HEK293 (cell line): Measurements from ENCODE around the gene MDGA2.

ENCODE experiments used
- CTCF ChIA-PET: fragments of 350-600 bp; formaldehyde crosslinking; extraction: SDS; loops from one replicate; lab custom pipeline; 2021; ENCODE audit warnings: antibody characterized with exemption; lab: Yijun Ruan, JAX
- POLR2A ChIA-PET: fragments of 300-600 bp; formaldehyde crosslinking; extraction: SDS; loops from one replicate; lab custom pipeline; 2020; ENCODE audit warnings: antibody characterized with exemption, inconsistent platforms; lab: Yijun Ruan, JAX
- H3K27ac ChIP-seq: fragments of 200-500 bp; sonication (Bioruptor generic); 2 replicates; pipeline ENCODE4 v1.5.1; 2014; ENCODE audit warnings: low read depth, low read length, control low read depth, inconsistent platforms; ENCODE audit errors: extremely low read depth
- H3K36me3 ChIP-seq, 2 experiments: fragments of 200-500 bp in 1 of 2; sonication (Bioruptor generic) in 1 of 2; 1 replicate in 1 of 2; 2 replicates in 1 of 2; pipeline ENCODE4 v1.5.1; 2014 to 2017; ENCODE audit warnings: inconsistent platforms in 2 of 2, low read length in 2 of 2; ENCODE audit not compliant: control insufficient read depth in 2 of 2, insufficient read depth in 1 of 2
- H3K4me1 ChIP-seq: fragments of 200-500 bp; sonication (Bioruptor generic); 2 replicates; pipeline ENCODE4 v1.5.1; 2014; ENCODE audit warnings: mild to moderate bottlenecking, low read length, inconsistent platforms; ENCODE audit not compliant: control insufficient read depth, insufficient read depth
- H3K4me3 ChIP-seq: 2 replicates; pipeline ENCODE4 v1.5.1; 2011; ENCODE audit warnings: low read depth, mild to moderate bottlenecking, control low read depth, low read length, moderate library complexity
- H3K9me3 ChIP-seq: fragments of 200-500 bp; sonication (Bioruptor generic); 2 replicates; pipeline ENCODE4 v1.5.1; 2014; ENCODE audit warnings: low read depth, low read length, inconsistent platforms; ENCODE audit not compliant: control insufficient read depth, insufficient read depth
- KLF8 ChIP-seq: fragments of 450-650 bp; formaldehyde crosslinking; IDR thresholded peaks from 2 replicates; pipeline ENCODE4 v1.5.1; 2016; ENCODE audit warnings: missing biosample characterization, missing genetic modification characterization
- ZBTB17 ChIP-seq: fragments of 450-650 bp; formaldehyde crosslinking; IDR thresholded peaks from 2 replicates; pipeline ENCODE4 v1.5.1; 2016; ENCODE audit warnings: missing biosample characterization, missing genetic modification characterization
- ZFP41 ChIP-seq: fragments of 450-650 bp; formaldehyde crosslinking; IDR thresholded peaks from 2 replicates; pipeline ENCODE4 v1.5.1; 2016; ENCODE audit warnings: missing biosample characterization, missing genetic modification characterization, borderline replicate concordance
- ZNF132 ChIP-seq: fragments of 450-650 bp; formaldehyde crosslinking; IDR thresholded peaks from 2 replicates; pipeline ENCODE4 v1.5.1; 2017; ENCODE audit warnings: missing biosample characterization, missing genetic modification characterization, borderline replicate concordance
- ZNF157 ChIP-seq: fragments of 450-650 bp; formaldehyde crosslinking; IDR thresholded peaks from 2 replicates; pipeline ENCODE4 v1.5.1; 2016; ENCODE audit warnings: missing biosample characterization, missing genetic modification characterization
- ZNF223 ChIP-seq: fragments of 450-650 bp; formaldehyde crosslinking; IDR thresholded peaks from 2 replicates; pipeline ENCODE4 v1.5.1; 2016; ENCODE audit warnings: missing biosample characterization, missing genetic modification characterization
- ZNF23 ChIP-seq: fragments of 450-650 bp; formaldehyde crosslinking; IDR thresholded peaks from 2 replicates; pipeline ENCODE4 v1.5.1; 2016; ENCODE audit warnings: missing biosample characterization, missing genetic modification characterization, borderline replicate concordance
- ZNF24 ChIP-seq: fragments of 450-650 bp; formaldehyde crosslinking; IDR thresholded peaks from 2 replicates; pipeline ENCODE4 v1.5.1; 2016; ENCODE audit warnings: missing biosample characterization, missing genetic modification characterization
- ZNF335 ChIP-seq: fragments of 450-650 bp; formaldehyde crosslinking; conservative IDR thresholded peaks from 2 replicates; pipeline ENCODE4 v1.5.1; 2016; ENCODE audit warnings: missing biosample characterization, missing genetic modification characterization
- ZNF350 ChIP-seq: fragments of 450-650 bp; formaldehyde crosslinking; IDR thresholded peaks from 2 replicates; pipeline ENCODE4 v1.5.0; 2017; ENCODE audit warnings: missing biosample characterization, mild to moderate bottlenecking, missing genetic modification characterization
- ZNF501 ChIP-seq: fragments of 450-650 bp; formaldehyde crosslinking; IDR thresholded peaks from 2 replicates; pipeline ENCODE4 v1.5.1; 2016; ENCODE audit warnings: missing biosample characterization, missing genetic modification characterization
- ZNF521 ChIP-seq: fragments of 450-650 bp; formaldehyde crosslinking; IDR thresholded peaks from 2 replicates; pipeline ENCODE4 v1.5.1; 2017; ENCODE audit warnings: missing biosample characterization, mild to moderate bottlenecking, missing genetic modification characterization
- ZNF549 ChIP-seq: fragments of 450-650 bp; IDR thresholded peaks from 2 replicates; pipeline ENCODE4 v1.5.1; 2018; ENCODE audit warnings: missing biosample characterization, missing genetic modification characterization, mild to moderate bottlenecking, inconsistent platforms, moderate library complexity
- ZNF610 ChIP-seq: fragments of 450-650 bp; formaldehyde crosslinking; IDR thresholded peaks from 2 replicates; pipeline ENCODE4 v1.5.1; 2016; ENCODE audit warnings: missing biosample characterization, missing genetic modification characterization, borderline replicate concordance
- ZNF677 ChIP-seq: fragments of 450-650 bp; IDR thresholded peaks from 2 replicates; pipeline ENCODE4 v1.5.0; 2018; ENCODE audit warnings: missing biosample characterization, mild to moderate bottlenecking, missing genetic modification characterization, moderate library complexity
- ZNF830 ChIP-seq: fragments of 450-650 bp; IDR thresholded peaks from 2 replicates; pipeline ENCODE4 v1.5.0; 2018; ENCODE audit warnings: missing biosample characterization, missing genetic modification characterization, low read depth, mild to moderate bottlenecking, moderate library complexity
- TF ChIP-seq, protein P1 (sequence below): fragments of 450-650 bp; formaldehyde crosslinking; IDR thresholded peaks from 2 replicates; pipeline ENCODE4 v1.5.1; 2016; ENCODE audit warnings: missing biosample characterization, missing genetic modification characterization
- TF ChIP-seq, protein P2 (sequence below): fragments of 450-650 bp; formaldehyde crosslinking; IDR thresholded peaks from 2 replicates; pipeline ENCODE4 v1.5.1; 2016; ENCODE audit warnings: missing biosample characterization, missing genetic modification characterization
- TF ChIP-seq, protein P3 (sequence below): fragments of 450-650 bp; formaldehyde crosslinking; IDR thresholded peaks from 2 replicates; pipeline ENCODE4 v1.5.1; 2017; ENCODE audit warnings: missing biosample characterization, missing genetic modification characterization
- TF ChIP-seq, protein P4 (sequence below): fragments of 450-650 bp; formaldehyde crosslinking; IDR thresholded peaks from 2 replicates; pipeline ENCODE4 v1.5.1; 2016; ENCODE audit warnings: missing biosample characterization, missing genetic modification characterization
- TF ChIP-seq, protein P5 (sequence below): fragments of 450-650 bp; formaldehyde crosslinking; IDR thresholded peaks from 2 replicates; pipeline ENCODE4 v1.5.1; 2016; ENCODE audit warnings: missing biosample characterization, missing genetic modification characterization

Gene MDGA2

DNA sequence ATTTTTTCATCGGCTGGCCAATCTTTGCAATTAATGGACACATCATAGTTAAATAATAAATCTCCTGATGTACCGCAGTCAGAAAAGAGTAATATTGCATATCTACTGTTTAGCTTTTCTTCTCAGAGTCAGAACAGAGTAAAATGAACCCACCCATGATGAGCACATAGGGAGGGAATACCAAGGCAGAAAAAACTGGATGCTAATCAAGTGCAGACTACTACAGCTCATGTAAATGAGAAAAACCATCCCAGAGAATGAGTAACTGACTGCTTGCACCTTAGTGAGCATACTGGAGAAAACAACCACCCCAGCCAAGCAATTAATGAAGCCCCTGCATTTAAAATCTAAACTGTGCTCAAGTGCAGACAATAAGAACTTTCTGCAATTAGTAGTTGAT, 483.7 kb downstream of the MDGA2 start:
- TF ChIP-seq ZNF157 (tag by site-specific recombination), result no peak
- TF ChIP-seq ZNF610 (tag by site-specific recombination), result no peak
- no peak for TF ChIP-seq ZNF335 (tag by site-specific recombination)
- no peak for TF ChIP-seq ZFP41 (tag by site-specific recombination)
- TF ChIP-seq, protein P1, sequence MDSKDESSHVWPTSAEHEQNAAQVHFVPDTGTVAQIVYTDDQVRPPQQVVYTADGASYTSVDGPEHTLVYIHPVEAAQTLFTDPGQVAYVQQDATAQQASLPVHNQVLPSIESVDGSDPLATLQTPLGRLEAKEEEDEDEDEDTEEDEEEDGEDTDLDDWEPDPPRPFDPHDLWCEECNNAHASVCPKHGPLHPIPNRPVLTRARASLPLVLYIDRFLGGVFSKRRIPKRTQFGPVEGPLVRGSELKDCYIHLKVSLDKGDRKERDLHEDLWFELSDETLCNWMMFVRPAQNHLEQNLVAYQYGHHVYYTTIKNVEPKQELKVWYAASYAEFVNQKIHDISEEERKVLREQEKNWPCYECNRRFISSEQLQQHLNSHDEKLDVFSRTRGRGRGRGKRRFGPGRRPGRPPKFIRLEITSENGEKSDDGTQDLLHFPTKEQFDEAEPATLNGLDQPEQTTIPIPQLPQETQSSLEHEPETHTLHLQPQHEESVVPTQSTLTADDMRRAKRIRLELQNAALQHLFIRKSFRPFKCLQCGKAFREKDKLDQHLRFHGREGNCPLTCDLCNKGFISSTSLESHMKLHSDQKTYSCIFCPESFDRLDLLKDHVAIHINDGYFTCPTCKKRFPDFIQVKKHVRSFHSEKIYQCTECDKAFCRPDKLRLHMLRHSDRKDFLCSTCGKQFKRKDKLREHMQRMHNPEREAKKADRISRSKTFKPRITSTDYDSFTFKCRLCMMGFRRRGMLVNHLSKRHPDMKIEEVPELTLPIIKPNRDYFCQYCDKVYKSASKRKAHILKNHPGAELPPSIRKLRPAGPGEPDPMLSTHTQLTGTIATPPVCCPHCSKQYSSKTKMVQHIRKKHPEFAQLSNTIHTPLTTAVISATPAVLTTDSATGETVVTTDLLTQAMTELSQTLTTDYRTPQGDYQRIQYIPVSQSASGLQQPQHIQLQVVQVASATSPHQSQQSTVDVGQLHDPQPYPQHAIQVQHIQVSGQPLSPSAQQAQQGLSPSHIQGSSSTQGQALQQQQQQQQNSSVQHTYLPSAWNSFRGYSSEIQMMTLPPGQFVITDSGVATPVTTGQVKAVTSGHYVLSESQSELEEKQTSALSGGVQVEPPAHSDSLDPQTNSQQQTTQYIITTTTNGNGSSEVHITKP (tag by site-specific recombination), result no peak
- Histone ChIP-seq H3K27ac (no peak overlapping the region), H3K4me3 (no peak overlapping the region), H3K4me1 (no peaks in the 10 kb centered on the region), H3K36me3 (no peaks in the 10 kb centered on the region), H3K9me3 (no peaks in the 10 kb centered on the region)
- ChIA-PET POLR2A (no interaction called here), CTCF (interaction anchor here (0.6 kb wide), 1 partner anchor 1335 kb away, joined by 3 read pairs; no protein-coding TSS in a partner anchor)

DNA sequence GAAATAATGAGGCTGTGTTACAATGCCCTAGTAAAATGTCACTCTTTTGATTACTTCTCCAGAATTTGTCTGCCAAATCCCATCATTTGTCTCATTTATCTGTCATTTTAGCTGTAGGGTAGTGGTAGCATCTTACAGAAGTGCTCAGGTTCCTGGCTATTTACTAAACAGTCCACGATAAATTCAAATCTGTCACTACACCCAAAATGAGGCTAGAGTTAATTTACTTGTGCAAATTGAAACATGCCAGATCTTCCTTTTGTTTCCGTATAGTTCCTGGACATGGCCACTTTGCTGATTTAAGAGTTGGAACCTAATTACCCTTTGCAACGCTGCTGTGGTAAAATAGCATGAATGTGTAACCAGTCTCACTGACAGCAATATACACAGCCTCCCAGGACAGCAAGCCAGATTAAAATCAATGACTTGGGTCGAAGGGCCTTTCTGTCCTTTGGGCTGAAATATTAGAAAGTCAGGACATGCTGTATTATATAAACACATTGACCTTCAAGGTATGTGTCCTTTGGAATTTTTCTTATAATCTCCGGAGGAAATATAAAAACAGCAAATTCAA, 485.4 kb downstream of the MDGA2 start:
- Histone ChIP-seq H3K36me3 (no peaks in the 10 kb centered on the region), H3K4me3 (no peak overlapping the region), H3K4me1 (no peaks in the 10 kb centered on the region), H3K9me3 (no peaks in the 10 kb centered on the region), H3K27ac (no peak overlapping the region)
- CTCF ChIA-PET, result no interaction called here
- POLR2A ChIA-PET, result no interaction called here
- TF ChIP-seq ZNF223 (tag by site-specific recombination), result no peak
- TF ChIP-seq ZNF350 (tag by site-specific recombination), result no peak
- TF ChIP-seq ZNF521 (tag by site-specific recombination), result no peak
- TF ChIP-seq, protein P2, sequence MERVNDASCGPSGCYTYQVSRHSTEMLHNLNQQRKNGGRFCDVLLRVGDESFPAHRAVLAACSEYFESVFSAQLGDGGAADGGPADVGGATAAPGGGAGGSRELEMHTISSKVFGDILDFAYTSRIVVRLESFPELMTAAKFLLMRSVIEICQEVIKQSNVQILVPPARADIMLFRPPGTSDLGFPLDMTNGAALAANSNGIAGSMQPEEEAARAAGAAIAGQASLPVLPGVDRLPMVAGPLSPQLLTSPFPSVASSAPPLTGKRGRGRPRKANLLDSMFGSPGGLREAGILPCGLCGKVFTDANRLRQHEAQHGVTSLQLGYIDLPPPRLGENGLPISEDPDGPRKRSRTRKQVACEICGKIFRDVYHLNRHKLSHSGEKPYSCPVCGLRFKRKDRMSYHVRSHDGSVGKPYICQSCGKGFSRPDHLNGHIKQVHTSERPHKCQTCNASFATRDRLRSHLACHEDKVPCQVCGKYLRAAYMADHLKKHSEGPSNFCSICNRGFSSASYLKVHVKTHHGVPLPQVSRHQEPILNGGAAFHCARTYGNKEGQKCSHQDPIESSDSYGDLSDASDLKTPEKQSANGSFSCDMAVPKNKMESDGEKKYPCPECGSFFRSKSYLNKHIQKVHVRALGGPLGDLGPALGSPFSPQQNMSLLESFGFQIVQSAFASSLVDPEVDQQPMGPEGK (tag by site-specific recombination), result no peak
- TF ChIP-seq, protein P3, sequence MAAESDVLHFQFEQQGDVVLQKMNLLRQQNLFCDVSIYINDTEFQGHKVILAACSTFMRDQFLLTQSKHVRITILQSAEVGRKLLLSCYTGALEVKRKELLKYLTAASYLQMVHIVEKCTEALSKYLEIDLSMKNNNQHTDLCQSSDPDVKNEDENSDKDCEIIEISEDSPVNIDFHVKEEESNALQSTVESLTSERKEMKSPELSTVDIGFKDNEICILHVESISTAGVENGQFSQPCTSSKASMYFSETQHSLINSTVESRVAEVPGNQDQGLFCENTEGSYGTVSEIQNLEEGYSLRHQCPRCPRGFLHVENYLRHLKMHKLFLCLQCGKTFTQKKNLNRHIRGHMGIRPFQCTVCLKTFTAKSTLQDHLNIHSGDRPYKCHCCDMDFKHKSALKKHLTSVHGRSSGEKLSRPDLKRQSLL (tag by site-specific recombination), result no peak
- no peak for TF ChIP-seq ZNF24 (tag by site-specific recombination)
- TF ChIP-seq, protein P4, sequence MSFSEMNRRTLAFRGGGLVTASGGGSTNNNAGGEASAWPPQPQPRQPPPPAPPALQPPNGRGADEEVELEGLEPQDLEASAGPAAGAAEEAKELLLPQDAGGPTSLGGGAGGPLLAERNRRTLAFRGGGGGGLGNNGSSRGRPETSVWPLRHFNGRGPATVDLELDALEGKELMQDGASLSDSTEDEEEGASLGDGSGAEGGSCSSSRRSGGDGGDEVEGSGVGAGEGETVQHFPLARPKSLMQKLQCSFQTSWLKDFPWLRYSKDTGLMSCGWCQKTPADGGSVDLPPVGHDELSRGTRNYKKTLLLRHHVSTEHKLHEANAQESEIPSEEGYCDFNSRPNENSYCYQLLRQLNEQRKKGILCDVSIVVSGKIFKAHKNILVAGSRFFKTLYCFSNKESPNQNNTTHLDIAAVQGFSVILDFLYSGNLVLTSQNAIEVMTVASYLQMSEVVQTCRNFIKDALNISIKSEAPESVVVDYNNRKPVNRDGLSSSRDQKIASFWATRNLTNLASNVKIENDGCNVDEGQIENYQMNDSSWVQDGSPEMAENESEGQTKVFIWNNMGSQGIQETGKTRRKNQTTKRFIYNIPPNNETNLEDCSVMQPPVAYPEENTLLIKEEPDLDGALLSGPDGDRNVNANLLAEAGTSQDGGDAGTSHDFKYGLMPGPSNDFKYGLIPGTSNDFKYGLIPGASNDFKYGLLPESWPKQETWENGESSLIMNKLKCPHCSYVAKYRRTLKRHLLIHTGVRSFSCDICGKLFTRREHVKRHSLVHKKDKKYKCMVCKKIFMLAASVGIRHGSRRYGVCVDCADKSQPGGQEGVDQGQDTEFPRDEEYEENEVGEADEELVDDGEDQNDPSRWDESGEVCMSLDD, result no peak
- no peak for TF ChIP-seq ZNF549 (tag by site-specific recombination)
- no peak for TF ChIP-seq ZNF830 (tag by site-specific recombination)
- TF ChIP-seq ZNF23 (tag by site-specific recombination), result no peak
- TF ChIP-seq KLF8 (tag by site-specific recombination), result no peak
- no peak for TF ChIP-seq ZNF677 (tag by site-specific recombination)
- TF ChIP-seq, protein P5, sequence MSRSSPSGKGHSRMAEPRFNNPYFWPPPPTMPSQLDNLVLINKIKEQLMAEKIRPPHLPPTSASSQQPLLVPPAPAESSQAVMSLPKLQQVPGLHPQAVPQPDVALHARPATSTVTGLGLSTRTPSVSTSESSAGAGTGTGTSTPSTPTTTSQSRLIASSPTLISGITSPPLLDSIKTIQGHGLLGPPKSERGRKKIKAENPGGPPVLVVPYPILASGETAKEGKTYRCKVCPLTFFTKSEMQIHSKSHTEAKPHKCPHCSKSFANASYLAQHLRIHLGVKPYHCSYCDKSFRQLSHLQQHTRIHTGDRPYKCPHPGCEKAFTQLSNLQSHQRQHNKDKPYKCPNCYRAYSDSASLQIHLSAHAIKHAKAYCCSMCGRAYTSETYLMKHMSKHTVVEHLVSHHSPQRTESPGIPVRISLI (tag by site-specific recombination), result no peak
- no peak for TF ChIP-seq ZBTB17 (tag by site-specific recombination)
- TF ChIP-seq ZNF501 (tag by site-specific recombination), result no peak
- TF ChIP-seq ZNF132 (tag by site-specific recombination), result no peak
